A673 (cell line): Measurements from ENCODE around the gene CAB39. TPM values are rescaled to one million over a fixed set of nuclear protein-coding genes. Genes with fewer than 3 reads are reported as not detected.

Experiments
- BruUV-seq: library from RNA; stranded (reverse); fragments of 400-500 nt; replicated peaks from 2 replicates; lab custom pipeline; 2021; lab: Mats Ljungman, UMichigan
- CTCF ChIA-PET: fragments of 300-600 bp; sonication (Branson Sonifier 250); formaldehyde crosslinking; loops from one replicate; lab custom pipeline; 2022; ENCODE audit warnings: antibody characterized with exemption; lab: Charles Lee
- POLR2A ChIA-PET: fragments of 300-600 bp; sonication (Branson Sonifier 250); formaldehyde crosslinking; loops from one replicate; lab custom pipeline; 2022; ENCODE audit warnings: antibody characterized with exemption; ENCODE audit not compliant: low non-redundant PET; lab: Charles Lee
- DNase-seq: peaks from one replicate; pipeline ENCODE4 v3.0.0-alpha.2; 2015; ENCODE audit warnings: low spot score
- H3K27ac ChIP-seq: fragments of 200-600 bp; sonication (generic); 2 replicates; pipeline ENCODE4 v1.5.1; 2016; ENCODE audit warnings: mixed run types, low read depth, mild to moderate bottlenecking, mixed read lengths, antibody characterized with exemption, low read length; ENCODE audit not compliant: poor library complexity, severe bottlenecking
- H3K27me3 ChIP-seq: fragments of 200-600 bp; sonication (generic); replicated peaks from 2 replicates; pipeline ENCODE4 v1.6.1; 2017; ENCODE audit warnings: mixed run types, low read depth, mild to moderate bottlenecking, mixed read lengths, antibody characterized with exemption, low read length; ENCODE audit not compliant: insufficient read depth, poor library complexity
- H3K36me3 ChIP-seq: fragments of 200-600 bp; sonication (generic); 2 replicates; pipeline ENCODE4 v1.6.1; 2016; ENCODE audit warnings: mixed run types, mild to moderate bottlenecking, mixed read lengths, antibody characterized with exemption, low read length; ENCODE audit not compliant: insufficient read depth, poor library complexity, severe bottlenecking
- H3K4me1 ChIP-seq: fragments of 200-600 bp; sonication (generic); 2 replicates; pipeline ENCODE4 v1.6.1; 2017; ENCODE audit warnings: mixed run types, mild to moderate bottlenecking, mixed read lengths, antibody characterized with exemption, low read length; ENCODE audit not compliant: insufficient read depth, poor library complexity, severe bottlenecking
- H3K4me3 ChIP-seq: fragments of 200-600 bp; sonication (generic); 2 replicates; pipeline ENCODE4 v1.5.1; 2016; ENCODE audit warnings: low read depth, mixed run types, mild to moderate bottlenecking, mixed read lengths, low read length; ENCODE audit not compliant: poor library complexity, severe bottlenecking
- H3K9me3 ChIP-seq: fragments of 200-600 bp; sonication (generic); 2 replicates; pipeline ENCODE4 v1.6.1; 2016; ENCODE audit warnings: mixed run types, low read depth, mild to moderate bottlenecking, mixed read lengths, antibody characterized with exemption, low read length; ENCODE audit not compliant: poor library complexity, severe bottlenecking
- EZH2 ChIP-seq: fragments of 200-600 bp; sonication (generic); IDR thresholded peaks from 2 replicates; pipeline ENCODE4 v1.6.1; 2017; ENCODE audit warnings: borderline replicate concordance, low read depth, mild to moderate bottlenecking, mixed read lengths, antibody characterized with exemption, low read length; ENCODE audit not compliant: poor library complexity, severe bottlenecking
- intact Hi-C: fragments of 100-400 bp; cut with micrococcal nuclease; formaldehyde crosslinking; loops from one replicate; pipeline ENCODE4 v1.10.0; 2022; ENCODE audit not compliant: unreplicated experiment
- total RNA-seq: library from RNA; stranded (reverse); gene quantifications from 2 replicates; pipeline ENCODE4 v1.2.3, GENCODE V29; 2021
- TF ChIP-seq, protein P1 (sequence below): fragments of 300-800, 200-600 bp; sonication (generic); conservative IDR thresholded peaks from 2 replicates; pipeline ENCODE4 v1.5.1; 2017; ENCODE audit warnings: low read depth, mild to moderate bottlenecking, antibody characterized with exemption, low read length, moderate library complexity, mixed read lengths

CAB39 gene
- total RNA-seq, 1 experiment from 2014 or later, result 58.2 TPM

DNA sequence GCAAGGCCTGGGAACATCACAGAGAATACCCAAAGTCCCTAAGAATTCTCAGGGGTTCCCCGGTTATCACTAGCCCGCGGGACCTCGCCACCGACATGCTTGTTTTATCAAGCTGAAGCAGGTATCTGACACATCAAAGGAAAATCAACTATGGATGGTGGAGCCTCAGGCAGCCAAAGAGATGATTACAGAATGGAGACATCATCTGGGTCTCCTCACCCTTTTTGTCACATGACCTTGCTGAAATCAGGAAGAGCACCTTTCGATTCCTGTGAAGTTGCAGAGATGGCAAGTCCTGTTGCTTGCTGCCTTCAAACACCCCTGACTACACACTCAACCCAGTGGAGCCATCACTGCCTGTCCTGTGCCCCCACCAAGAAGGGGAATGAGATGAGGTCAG lies 19.2 kb upstream of the CAB39 start:
- no peak for DNase-seq
- intact Hi-C loops, result no loop called here
- ChIA-PET CTCF (no interaction called here), POLR2A (no interaction called here)
- Histone ChIP-seq H3K36me3 (no peaks in the 10 kb centered on the region), H3K27ac (no peak overlapping the region), H3K27me3 (no peaks in the 10 kb centered on the region), H3K4me3 (no peak overlapping the region), H3K9me3 (no peaks in the 10 kb centered on the region), H3K4me1 (no peaks in the 10 kb centered on the region)
- BruUV-seq, result no TSS peak
- TF ChIP-seq, protein P1, sequence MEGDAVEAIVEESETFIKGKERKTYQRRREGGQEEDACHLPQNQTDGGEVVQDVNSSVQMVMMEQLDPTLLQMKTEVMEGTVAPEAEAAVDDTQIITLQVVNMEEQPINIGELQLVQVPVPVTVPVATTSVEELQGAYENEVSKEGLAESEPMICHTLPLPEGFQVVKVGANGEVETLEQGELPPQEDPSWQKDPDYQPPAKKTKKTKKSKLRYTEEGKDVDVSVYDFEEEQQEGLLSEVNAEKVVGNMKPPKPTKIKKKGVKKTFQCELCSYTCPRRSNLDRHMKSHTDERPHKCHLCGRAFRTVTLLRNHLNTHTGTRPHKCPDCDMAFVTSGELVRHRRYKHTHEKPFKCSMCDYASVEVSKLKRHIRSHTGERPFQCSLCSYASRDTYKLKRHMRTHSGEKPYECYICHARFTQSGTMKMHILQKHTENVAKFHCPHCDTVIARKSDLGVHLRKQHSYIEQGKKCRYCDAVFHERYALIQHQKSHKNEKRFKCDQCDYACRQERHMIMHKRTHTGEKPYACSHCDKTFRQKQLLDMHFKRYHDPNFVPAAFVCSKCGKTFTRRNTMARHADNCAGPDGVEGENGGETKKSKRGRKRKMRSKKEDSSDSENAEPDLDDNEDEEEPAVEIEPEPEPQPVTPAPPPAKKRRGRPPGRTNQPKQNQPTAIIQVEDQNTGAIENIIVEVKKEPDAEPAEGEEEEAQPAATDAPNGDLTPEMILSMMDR, result no peak
- TF ChIP-seq EZH2, result no peak

GRCh38 chr2:230694241-230694640 lies 18.4 kb upstream of the CAB39 start:
- TF ChIP-seq, protein P1, result no peak
- no peak for TF ChIP-seq EZH2
- POLR2A ChIA-PET, result no interaction called here
- intact Hi-C loops, result no loop called here
- Histone ChIP-seq H3K27me3 (no peaks in the 10 kb centered on the region), H3K4me1 (no peaks in the 10 kb centered on the region), H3K4me3 (no peak overlapping the region), H3K9me3 (no peaks in the 10 kb centered on the region), H3K36me3 (no peaks in the 10 kb centered on the region), H3K27ac (no peak overlapping the region)
- CTCF ChIA-PET, result no interaction called here
- BruUV-seq, result no TSS peak
- no peak for DNase-seq

DNA sequence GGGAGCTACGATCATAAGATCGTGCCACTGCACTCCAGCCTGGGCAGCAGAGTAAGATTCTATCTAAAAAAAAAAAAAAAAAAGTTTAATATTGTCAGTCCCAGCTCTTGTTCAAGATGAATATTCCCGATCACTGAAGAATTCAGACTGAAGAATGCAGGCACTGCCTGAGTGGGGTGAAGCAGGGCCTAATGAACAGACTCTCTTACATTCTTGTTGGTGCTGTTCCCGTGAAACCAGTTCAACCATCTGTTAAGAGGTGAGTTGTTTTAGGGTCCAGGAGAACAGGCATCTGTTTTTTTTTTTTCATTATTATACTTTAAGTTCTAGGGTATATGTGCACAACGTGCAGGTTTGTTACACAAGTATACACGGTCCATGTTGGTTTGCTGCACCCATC lies 17.1 kb upstream of the CAB39 start:
- intact Hi-C loops, result no loop called here
- BruUV-seq, result no TSS peak
- H3K27me3 ChIP-seq, result no peaks in the 10 kb centered on the region
- no peaks in the 10 kb centered on the region for H3K4me1 ChIP-seq
- H3K36me3 ChIP-seq, result no peaks in the 10 kb centered on the region
- H3K4me3 ChIP-seq, result no peak overlapping the region
- no peak for DNase-seq
- no peak for TF ChIP-seq EZH2
- TF ChIP-seq, protein P1, result no peak
- ChIA-PET POLR2A (no interaction called here), CTCF (no interaction called here)
- H3K9me3 ChIP-seq, result no peaks in the 10 kb centered on the region
- H3K27ac ChIP-seq, result no peak overlapping the region
